OCI-LY1 (cell line): ENCODE data around the gene TRAPPC10.

ENCODE experiments used
- EZH2 ChIP-seq: fragments of 200-600 bp; sonication (generic), shearing (Covaris generic); IDR thresholded peaks from 2 replicates; pipeline ENCODE4 v1.8.0; 2017; ENCODE audit warnings: borderline replicate concordance, mixed run types, mild to moderate bottlenecking, antibody characterized with exemption, low read length, moderate library complexity, mixed read lengths
- TF ChIP-seq, protein P1 (sequence below): fragments of 200-600 bp; sonication (generic), shearing (Covaris generic); IDR thresholded peaks from 2 replicates; pipeline ENCODE4 v1.5.1; 2017; ENCODE audit warnings: mild to moderate bottlenecking, antibody characterized with exemption, low read length, moderate library complexity, mixed read lengths

DNA sequence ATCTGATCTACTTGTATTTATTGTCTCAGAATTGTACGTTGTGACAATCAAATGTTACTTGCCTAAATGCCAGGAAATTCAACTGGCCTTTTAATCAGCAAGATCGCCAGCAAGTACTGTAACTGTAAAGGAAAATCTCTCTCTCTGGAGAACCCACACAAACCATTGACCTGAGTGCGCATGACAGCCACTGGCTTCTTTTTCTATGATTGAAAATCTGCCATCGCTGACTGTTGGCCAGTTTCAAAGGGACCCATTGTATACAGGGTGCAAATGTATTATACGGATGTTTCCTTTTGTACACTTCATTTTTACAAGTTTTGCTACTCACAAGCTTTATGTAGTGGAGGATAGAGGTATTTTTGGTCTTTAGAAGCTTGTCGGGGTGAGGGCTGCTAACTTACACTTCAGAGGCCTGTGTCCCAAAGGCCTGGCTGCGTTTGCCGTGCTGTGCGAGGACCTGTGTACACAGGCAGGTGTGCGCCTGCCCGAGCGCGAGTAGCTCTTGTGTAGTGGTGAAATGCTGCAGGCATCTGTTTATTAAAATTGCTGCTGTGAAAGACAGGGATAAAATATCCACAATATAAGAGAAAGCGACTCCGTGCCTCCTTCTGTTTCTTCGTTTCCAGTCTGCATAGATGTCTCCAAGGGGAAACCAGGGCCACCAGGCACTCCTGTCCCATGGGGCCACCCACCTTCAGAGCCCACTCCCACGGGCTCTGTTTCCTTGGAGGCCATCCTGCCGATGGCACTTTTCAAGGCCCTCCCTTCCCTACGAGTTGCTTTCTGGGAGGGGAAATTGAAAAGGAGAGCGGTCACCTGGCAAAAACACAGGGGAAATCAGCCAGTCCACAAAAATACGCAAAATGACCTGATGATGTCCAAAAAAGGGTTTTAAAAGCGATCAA lies 25.3 kb upstream of the TRAPPC10 start:
- TF ChIP-seq, protein P1, sequence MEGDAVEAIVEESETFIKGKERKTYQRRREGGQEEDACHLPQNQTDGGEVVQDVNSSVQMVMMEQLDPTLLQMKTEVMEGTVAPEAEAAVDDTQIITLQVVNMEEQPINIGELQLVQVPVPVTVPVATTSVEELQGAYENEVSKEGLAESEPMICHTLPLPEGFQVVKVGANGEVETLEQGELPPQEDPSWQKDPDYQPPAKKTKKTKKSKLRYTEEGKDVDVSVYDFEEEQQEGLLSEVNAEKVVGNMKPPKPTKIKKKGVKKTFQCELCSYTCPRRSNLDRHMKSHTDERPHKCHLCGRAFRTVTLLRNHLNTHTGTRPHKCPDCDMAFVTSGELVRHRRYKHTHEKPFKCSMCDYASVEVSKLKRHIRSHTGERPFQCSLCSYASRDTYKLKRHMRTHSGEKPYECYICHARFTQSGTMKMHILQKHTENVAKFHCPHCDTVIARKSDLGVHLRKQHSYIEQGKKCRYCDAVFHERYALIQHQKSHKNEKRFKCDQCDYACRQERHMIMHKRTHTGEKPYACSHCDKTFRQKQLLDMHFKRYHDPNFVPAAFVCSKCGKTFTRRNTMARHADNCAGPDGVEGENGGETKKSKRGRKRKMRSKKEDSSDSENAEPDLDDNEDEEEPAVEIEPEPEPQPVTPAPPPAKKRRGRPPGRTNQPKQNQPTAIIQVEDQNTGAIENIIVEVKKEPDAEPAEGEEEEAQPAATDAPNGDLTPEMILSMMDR: no peak
- no peak for TF ChIP-seq EZH2
